ENCODE data around the gene IQSEC1.
A peak's percentile ranks its signal among the peaks of the same experiment; 100 is the strongest.

Gene IQSEC1

DNA sequence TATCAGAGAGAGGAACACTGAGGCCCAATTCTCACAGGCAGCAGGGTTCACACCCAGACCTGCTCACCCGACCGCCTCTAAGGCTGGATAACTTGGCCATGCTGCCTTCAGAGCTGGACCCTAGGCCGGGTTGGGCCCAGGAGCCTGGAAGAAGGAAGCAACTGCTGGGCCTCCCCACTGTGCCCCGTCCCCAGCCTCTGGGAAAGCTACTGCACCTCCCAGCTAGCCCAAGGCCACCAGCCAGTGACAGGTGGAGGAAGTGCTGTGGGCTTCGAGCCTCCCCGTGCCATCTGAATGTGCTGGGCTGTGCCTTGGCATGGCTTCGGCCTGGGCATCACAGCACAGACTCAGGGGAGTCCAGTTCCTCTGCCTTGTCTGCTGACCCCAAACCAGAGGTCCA, 169.3 kb downstream of the IQSEC1 start:
- DNase-seq: no peak

DNA sequence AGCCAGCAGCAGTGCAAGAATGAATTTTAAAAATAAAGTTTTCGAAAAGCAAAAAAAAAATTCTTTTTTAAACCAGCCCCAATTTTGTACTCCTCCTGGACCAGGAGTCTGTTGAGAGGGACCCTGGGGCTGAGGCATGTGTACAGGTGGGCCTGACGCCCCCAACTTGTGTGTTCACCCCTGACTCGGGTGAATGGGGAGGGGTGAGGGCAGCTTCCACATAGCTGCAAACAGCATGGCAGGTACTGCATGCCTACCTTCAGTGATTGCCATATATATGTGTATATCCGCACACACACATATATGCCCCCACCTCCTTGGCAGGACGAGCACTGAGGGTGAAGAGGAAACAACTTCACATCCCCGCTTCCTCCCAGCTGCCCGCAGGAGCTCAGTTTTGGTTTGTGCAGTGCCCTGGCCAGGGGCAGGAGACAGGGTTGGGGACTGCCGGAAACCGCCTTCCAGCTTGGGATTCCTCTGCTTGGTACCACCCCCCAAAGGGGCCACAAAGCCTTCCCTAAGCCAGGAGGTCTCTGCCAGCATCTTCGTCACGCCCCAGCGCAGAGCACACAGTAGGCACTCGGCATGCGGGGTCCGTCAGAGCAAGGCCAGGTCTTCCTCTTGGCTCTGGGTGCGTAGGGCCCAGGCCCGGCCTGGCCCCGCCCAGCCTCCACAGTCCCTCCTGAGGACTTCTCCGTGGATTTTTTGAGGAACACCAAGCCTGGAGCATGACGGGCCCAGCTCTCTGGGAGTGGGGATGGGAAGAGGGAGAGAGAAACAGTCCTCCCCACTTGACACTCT, 170.0 kb downstream of the IQSEC1 start:
- DNase-seq: no peak

GRCh38 chr3:12902181-12902999, 170.8 kb downstream of the IQSEC1 start:
- no peak for DNase-seq

GRCh38 chr3:12901623-12902045, 171.6 kb downstream of the IQSEC1 start:
- no peak for DNase-seq

DNA sequence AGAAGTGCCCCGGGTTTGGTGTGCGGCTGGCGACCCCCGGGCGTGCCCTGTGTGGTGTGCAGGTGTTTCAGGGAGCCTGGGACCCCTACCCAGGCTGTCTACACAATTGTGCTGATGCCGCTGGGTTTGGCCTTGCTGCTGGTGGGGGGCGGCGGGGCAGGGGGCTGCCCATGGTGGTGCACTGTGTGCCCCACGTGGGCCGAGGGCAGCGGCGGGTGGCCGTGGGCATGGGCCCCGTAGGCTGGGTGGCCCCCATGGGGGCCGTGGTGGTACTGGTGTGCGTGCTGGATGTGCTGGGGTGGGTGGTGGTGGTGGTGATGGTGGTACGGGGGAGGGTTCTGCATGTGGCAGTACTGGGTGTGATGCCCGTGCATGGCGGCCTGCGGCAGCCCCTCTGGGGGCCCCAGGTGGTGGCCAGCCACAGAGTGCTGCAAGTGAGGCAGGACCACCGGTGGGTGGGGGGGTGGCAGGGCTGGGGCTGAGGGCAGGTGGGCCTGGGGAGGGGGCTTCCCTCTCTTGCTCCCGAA, 172.3 kb downstream of the IQSEC1 start:
- DNase-seq: no peak

GRCh38 chr3:12898965-12899755, 174.1 kb downstream of the IQSEC1 start:
- no peak for DNase-seq

GRCh38 chr3:12898290-12898964, 174.8 kb downstream of the IQSEC1 start:
- no peak for DNase-seq

DNA sequence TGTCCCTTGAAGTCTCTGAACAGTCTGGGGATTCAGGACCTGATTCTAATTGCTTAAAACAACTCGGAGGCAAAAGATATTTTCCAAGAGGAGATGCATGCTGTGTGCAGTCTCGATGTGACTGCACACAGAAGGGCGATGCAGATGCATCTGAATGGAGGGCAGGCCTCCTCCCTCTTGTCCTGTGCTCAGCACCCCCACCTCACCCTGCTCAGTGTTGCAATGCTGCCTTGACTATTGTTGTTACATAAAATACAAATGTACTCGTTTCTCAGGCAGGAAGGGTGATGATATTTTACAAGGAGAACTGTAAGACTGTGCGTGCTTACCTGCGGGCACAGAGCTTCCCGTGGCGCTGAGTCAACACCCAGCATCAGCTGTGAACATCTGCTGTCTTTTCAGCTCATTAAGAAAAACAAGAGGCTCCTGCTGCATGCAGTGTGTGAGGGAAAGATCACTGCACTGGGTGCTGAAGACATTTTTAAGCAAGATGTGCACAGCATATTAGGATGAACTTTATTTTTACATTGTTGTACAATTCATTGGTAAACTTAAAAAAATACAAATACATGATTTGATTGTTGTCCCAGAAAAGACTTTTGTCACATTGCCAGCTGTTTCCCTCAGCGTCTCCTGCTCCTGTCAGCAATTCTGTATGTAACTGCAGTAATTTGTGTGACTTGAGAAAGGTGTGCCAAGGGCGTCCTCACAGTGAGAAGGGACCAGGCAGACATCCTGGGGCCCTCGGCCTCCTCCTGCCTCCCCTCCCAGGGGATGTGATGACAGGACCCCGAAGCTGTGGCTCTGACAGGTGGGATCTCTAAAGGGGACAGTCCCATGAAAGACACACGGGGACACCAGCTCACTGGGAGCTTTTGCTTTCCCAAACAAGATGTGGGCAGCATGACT, 175.6 kb downstream of the IQSEC1 start:
- no peak for DNase-seq

- DNase-seq: no peak
These were observed 176.9 kb downstream of the IQSEC1 start for GRCh38 chr3:12896063-12896985.

- no peak for DNase-seq
These were observed 177.7 kb downstream of the IQSEC1 start for GRCh38 chr3:12895391-12896062.

- no peak for DNase-seq
These were observed 178.6 kb downstream of the IQSEC1 start for GRCh38 chr3:12894629-12895028.

DNA sequence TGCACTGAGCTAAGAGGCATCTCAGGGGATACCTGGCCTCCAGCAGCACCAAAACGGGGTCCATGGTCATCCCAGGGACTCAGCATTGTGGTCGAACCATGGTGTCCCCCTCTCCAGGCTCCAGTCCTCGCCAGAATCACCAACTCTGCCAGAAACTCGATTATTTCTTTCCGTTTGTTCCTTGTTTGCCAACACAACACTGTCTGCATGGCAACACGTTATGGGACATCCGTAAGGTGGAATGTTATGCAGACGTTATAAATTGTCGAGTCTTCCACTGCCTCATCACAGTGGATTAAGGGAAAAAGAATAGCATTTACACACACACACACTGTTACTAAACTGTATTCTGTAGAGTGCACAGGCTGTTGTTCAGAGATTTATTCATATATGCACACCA, 179.4 kb downstream of the IQSEC1 start:
- DNase-seq: no peak

DNA sequence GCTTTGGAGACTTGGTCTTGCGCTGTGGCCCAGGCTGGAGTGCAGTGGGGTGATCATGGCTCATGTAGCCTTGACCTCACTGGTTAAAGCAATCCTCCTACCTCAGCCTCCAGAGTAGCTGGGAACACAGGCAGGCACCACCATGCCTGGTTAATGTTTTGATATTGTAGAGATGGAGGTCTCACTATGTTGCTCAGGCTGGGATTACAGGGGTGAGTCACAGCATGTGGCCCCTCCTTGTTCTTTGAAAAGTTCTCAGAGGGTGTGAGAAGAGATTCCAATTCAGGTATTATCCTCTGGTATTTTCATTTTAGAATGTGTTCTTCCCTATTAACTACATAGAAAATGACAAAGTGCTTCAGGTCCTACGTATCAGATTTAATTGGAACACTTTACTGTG, 180.0 kb downstream of the IQSEC1 start:
- no peak for DNase-seq

GRCh38 chr3:12892840-12893189, 180.4 kb downstream of the IQSEC1 start:
- no peak for DNase-seq

DNA sequence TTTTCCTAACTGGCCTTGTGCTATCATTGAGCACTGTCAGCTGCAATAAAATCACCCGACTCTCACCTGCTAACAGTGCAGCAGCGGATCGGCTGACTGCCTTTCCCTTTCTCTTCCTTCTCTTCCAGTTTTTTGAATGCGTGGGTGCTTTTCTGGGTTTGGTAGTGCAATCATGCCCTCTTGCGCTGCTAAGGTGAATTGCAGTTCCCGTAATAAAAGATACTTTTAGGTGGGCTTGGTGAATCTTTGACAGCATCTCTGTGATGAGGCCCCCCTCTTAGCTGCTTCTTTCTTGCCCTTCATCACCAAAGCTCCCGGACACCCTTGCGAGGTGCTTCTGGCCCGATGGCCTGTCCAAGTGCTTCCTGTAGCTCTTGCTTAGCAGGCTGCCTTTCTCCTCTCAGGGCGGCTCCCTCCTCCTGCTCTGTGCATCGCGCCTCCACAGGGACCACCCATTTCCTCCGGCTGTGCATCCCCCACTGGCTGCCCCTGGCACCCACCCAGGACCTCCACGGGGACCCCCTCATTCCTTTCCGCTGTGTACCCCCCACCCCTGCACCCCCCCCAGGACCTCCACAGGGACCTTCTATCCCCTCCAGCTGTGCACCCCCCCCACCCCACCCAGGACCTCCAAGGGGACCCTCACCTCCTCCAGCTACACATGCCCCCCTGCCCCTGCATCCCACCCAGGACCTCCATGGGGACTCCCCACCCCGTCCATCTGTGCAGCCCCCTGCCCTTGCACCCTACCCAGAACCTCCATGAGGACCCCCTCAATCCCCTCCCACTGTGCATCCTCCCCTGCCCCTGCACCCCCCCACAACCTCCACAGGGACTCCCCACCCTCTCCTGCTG, 181.0 kb downstream of the IQSEC1 start:
- DNase-seq: peak; percentile 6

DNA sequence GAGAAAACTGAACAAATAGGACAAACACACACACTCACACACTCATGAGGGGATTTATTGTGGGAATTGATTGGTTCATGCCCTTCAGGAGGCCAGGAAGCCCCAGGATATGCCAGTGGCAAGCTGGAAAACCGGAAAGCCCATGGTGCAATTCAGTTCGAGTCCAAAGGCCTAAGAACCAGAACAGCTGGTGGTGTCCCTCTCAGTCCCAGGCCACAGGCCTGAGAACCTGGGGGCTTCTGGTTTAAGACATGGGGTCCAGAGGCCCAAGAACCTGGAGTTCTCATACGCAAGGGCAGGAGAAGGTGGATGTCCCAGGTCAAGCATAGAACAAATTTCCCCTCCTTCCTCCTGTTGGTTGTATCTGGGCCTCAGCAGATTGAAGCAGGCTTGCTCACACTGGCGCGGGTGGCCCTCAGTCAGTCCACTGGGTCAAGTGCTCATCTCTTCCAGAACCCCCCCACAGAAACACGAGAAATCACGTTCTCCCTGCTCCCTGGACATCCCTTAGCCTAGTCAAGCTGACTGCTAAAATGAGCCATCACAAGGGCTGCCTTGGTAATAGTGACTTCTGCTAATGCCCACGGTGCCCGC, 181.7 kb downstream of the IQSEC1 start:
- no peak for DNase-seq

DNA sequence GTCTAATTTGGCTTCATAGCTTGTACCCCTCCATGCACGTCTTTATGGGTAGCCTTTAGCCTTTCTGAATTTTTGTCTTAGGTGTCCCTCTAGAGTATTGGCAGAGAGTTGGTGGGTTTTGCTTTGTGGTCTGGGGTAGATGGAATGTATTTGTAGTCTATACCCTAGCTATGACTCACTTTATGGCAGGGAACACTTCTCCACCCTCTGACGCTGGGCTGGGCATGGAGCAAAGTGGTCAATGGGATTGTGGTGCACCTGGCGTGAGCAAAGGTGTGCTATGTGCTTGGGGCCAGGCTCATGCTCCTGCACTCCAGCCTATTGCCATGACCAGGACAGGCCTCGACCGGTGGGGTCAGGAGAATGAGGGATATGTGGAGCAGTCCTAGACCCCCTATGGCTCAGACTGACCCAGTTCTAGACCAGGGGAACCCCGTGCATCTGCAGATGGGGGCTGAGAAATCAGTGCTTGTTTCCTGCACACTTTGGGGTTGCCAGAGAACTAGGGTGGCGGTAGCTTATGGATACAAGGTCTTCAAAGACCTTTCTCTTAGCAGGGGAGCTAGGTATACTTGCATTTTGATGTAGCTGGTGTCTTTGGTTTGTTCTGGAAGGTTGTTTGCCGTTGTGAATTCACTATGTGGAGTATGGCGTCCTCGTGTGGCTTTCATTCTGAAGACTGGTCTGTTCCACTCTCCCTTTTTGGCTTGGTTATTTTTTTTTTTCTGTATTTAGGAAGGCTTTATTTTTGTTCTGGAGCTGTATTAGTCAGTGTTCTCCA, 182.4 kb downstream of the IQSEC1 start:
- DNase-seq: no peak

Measured in effector CD8-positive, alpha-beta T cell (primary cell).